ENCODE results near the gene SLIT3.

SLIT3 gene

DNA sequence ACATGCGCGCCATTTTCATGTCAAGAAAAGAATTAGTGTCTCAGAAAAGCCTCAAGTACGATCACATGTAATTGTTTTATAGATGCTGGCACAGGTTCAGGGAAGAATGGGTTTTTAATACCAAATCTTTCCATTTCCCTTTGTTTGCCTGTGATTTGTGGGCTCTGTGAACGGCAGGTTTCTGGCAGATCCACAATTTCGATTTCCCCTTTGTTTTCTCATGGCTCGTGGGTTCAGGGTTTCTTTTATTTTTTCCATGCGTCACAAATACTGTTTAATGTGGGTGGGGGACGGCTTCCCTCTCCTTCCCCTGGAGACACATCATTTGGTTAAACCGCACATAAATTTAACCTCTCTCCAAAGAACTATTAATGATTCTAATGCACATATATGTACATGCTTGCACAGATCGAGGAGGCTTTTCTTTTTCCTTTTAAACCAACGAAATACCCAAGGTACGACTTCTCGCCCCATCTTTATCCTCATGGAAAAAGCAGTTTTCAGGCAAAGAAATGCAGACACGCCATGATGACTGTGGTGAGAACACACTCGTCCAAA lies 195.9 kb downstream of the SLIT3 start:
- no peak for DNase-seq (ENCODE audit: low spot score)

DNA sequence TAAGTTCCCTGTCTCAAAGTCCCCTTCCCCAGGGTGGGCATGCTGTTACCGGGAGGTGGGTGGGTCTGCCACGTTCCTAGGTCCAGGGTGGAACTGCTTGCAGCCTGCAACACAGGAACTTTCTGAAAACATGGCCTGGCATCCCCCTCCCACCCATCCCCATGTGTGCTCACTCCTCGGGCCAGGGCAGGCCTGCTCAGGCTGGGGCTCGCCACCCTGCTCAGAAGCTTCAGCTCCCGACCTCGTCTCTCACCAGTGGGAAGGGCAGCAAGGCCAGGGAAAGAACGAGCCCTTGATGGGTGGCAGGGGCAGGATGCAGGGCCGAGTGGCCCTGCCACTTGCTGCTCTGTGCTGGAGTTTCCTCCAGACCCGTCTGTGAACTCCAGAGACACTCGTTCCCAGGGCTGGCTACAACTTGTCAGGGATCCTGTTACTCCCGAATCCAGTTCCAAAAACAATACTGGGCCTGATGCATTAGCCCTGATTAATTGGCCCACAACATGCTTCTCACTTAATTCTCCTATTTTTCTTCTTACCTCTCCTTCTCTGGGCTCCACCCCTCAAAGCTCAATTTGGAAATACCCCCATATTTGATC lies 197.3 kb downstream of the SLIT3 start:
- DNase-seq (ENCODE audit: low spot score) = no peak

DNA sequence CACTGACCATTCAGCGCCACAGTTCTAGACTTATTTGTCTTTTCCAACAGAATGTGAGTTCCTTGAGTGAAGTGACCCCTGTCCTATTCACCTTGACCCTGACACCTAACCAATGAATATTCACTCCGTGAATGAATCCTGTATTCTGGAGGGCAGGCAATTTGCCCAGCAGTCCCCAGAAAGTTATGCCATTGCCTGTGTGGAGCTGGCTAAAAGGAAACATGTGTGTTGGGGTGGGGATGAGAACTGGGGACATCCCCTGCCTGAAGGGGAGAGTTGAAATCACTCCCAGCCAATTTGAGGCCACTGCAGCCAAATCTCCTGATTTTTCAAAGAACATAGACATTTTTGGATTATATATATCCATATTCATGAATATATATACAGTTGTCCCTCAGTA lies 199.0 kb downstream of the SLIT3 start:
- DNase-seq (ENCODE audit: low spot score) = no peak

DNA sequence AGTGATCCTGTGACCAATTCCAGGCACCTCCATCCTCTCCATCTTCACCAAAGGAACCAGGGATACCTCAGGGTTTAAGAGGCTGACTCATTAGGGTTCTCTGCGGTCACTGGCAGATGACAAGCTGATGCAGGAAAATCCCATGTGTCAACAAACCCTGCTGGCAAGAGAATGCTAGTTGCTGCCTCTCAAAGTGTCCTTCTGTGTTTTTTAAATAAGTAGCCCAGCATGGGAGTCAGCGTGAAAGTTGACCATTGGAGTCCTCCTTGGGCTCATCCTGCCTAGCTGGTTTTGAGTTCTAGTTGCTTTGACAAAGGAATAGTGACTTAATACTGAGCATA lies 200.2 kb downstream of the SLIT3 start:
- DNase-seq (ENCODE audit: low spot score) = no peak

DNA sequence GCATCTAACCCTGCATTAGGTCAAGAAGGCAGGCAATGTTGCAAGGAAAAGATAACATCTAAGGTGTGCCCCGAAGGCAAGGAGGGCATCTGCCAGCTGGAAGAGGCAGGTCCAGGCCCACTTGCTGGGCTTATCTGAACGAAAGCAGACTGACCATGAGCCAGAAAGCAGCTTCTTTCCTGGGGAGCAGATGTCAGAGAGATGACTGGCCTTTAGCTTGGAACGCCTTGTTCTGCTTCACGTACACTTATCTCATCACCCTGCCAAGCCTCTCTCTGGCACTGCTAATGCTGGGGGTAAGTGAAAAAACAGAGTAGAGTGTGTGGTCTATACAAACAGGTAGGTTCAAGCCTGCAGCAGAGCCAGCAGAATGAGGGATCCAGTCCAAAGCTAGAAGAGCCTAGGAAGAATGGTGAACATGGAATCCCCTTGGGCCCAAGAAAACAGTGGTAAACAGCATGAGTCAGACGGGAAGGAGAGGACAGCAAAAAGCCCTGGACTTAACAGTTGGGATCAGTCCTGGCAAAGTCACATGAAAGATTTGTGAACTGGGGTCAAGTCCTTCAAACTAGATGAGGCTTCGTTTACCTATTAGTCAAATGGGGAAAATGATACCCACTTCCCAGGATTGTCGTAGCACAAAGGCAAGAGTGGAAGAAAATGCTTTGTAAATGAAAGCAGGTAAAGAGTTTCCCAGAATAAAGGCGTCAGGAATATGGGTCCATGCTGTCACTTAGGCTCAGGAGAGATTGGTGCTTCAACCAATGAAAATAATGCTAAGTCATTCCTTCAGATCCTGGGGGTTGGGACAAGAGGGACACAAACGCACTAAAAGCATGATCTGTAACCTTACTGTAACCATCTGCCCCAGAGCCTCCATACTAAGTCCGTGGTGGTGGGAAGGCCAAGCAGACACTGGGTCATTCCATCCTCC lies 200.9 kb downstream of the SLIT3 start:
- DNase-seq (ENCODE audit: low spot score) = peak; percentile 95

DNA sequence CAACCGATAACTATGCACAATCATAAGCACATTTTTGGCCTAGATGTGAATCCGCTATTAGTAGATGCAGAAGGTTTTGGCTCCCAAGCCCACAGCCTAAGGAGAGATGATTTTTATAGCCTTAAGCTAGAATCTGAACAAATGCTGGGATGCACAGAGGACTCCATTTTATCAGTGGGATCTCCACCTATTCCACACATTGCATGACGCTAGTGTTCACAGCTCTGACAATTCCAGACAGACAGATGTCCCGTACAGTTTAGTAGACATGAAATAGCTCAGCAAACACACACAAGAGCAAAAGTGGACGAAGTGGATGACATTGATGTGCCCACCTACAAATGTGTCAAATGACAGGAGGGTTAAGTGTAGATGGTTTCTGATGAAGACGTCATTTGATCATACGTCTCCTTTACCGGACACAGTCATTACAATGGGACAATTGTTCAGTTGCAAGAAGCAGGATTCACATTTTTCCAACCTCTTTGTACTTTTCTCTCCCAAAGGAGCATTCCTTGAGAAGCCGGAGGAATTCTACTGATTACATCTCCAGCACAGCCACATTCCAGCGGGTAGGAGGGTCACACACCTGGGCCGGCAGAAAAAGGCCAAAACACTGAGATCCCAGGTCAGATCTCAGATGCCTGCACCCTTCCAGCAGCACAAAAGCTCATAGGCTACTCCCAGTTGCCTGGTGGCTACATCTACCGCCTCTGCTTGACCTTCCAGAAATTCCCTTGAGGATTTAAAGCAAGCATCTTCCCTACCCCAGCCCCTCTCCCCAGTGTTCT lies 202.4 kb downstream of the SLIT3 start:
- DNase-seq (ENCODE audit: low spot score) = no peak

DNA sequence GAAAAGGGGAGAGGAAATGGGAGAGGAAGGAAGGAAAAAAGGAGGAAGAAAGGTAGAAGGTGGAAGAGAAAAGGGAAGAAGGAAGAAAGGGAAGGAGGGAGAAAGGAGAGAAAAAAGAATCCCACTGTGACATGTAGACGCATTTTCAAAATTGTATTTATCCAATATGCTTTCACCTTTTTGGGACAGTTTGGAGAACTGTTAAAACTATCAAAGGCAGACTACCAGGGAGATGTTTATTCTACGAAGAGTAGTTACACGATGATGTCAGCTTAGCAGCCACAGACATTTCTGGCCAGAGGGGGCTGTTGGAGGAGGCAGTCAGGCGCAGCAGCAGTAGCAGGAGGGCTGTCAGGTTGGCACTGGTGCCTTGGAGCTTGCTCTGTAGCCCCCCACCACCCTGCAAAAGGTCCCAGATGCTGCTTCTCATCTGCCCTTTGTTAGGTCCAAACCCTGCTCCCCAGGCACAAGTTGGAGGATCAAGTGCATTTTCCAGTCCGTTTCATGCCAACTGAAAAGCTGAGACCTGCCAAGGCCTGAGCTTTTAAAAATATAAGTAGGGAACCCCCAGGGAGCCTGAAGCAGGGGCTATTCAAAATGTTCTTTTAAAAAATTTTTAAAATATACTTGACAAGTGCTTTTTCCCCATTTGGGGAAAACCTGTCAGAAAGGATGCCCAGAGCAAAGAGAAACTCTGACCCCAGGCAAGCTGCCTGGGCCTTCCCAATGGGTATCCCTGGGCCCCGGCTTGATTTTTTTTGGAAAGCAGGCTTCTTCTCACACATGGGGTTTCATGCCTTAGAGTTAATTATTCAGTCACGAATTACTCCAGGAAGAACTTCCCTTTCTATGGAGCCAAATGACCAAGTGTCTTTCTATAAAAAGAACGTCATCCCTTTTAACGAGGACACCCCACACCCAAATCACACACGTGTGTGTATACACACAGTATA lies 203.3 kb downstream of the SLIT3 start:
- DNase-seq (ENCODE audit: low spot score) = no peak

DNA sequence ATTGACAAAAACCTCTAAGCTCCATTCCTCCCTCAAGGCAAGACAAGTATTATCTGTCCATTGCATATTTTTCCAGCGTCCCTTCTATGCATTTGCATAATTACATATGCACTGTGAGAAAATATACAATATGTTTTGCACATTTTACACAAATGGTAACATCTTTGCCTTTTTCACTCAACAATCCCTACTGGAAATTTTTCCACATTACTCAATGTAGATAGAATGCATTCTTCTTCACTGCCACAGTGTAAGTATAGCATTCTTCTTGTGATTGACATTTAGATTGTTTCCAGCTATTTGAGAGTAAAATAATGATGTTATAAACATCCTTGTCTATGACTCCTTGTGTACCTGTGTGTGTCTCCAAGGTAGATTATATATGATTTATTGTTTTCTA lies 205.0 kb downstream of the SLIT3 start:
- DNase-seq (ENCODE audit: low spot score) = no peak

DNA sequence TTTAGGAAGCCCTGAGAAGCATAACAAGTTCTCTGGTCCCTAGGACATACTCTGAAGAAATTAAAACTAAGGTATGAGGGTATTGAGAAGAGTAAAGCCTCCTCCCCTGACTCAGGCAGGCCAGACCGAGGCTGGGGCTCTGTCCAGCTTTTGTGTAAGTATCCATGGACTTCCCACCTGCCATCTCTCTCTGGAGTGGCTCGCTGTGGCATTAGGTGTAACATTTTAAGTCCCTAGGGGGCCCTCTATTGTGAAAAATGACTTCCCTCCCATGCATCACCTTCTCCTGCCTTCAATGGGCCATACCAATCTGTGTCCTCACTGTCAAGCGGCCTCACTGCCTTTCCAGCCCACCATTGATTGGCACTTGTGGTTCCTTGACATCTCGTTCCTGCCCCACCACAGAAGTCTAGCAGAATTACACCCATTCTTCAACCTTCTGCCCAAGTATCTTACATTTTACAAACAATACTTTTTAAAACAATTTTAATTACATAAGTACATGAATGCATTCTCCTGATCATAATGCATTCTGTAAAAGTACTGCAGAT lies 205.5 kb downstream of the SLIT3 start:
- DNase-seq (ENCODE audit: low spot score) = no peak

DNA sequence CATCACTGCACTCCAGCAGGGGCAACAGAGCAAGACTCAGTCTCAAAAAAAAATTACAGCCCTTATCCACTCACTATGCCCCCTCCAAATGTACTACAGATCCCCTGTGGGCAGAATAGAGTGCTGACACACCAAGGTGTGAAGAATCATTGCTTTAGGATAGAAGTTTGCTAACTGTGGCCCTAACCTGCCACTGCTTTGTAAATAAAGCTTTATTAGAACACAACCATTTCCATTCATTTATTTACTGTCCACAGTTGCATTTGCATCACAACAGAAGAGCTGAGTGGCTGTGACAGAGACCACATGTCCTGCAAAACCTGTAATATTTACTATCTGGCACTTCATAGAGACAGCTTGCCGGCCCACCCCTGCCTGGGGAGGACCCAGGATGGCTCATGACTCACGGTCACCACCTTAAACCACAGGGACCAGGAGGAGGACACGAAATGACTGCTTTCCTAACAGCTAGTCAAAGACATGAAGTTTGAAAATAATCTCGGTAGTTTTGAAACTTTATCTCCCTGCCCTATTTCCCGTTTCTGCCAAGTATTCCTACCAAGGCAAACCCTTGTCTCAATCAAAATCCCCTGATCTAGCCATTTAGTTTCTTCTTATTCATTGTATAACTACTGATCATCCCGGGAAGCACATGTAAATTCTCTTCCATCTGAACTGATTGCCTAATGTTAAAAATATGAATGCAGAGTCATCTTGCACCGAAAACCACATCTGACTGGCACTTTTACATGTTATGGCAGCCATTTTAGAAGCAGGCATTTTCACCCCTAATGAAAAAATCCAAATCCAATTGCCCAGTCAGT lies 206.1 kb downstream of the SLIT3 start:
- DNase-seq (ENCODE audit: low spot score) = no peak

DNA sequence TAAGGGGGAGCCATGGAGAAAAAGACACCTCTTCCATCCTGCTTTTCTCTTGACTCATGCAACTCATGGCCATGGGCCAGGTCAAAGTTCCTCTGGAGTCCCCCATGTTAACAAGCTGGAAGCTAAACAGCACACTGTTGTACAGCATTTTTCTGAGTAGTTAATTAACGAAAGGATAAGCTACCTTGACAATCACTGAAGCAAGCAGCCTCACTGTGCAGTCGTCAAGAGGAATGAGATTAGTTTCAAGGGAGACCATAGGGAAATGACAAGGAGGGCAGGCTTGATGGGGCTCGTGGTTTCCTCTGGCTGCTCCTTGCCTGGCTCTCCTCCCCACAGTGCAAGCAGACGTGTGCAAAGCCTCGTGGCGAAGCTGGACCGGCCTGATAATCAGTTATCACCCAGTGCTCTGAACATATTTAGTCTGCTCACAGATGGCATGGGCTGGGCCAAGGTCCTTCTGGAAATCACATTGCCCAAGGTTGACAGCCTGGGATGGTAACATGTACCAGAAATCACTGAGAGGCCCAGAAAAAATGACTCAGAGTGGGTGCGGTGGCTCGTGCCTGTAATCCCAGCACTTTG lies 209.5 kb downstream of the SLIT3 start:
- DNase-seq (ENCODE audit: low spot score) = peak; percentile 91

DNA sequence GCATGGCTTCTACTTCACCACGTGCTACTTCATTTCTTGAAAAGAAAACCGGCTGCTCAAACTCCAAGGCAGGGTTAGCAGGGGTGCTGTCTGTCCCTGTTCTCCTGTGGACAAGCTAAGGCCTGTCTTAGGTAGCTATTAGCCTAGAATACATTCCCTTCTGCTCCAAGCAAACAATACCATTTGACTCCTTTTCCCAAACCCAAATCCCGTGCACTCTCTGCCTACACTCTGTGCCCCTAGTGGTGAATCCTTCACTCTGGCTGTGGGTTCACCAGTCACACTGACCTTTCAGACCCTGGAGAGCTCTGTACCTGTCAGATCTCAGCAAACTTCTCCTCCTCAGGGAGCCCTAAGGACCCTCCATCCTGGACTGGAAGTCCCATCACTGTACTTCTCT lies 211.6 kb downstream of the SLIT3 start:
- no peak for DNase-seq (ENCODE audit: low spot score)

DNA sequence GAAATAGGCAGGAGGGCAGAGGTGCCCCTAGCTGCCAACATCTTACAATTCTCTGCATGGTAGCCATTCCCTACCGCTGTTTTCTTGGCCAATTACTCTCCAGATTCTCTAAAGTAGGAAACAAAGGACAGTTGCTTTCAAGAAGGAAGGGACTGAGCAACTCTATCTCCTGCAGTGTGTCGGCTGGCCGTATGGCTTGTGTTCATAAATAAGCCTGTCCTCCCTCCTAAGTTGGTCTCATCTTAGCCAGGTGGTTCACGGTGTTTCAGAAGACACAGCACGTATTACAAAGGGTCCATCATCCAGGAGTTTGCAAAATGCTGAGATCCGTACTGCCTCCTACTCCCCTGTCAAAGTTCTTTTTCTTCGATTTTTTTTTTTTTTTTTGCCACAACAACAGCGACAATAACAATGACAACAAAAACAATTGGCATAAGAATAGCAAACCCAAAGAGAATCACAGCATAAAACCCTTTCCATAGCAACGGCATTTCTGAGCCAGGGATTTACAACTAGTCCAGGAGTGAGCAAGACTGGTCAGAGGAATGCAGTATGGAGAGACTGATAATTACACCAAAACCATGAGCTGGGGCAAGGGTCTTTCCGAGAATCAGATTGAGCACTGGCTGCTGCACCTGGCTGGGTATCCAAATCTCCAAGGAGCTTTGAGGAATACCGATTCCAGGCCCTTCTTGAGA lies 212.8 kb downstream of the SLIT3 start:
- DNase-seq (ENCODE audit: low spot score) = peak; percentile 52

DNA sequence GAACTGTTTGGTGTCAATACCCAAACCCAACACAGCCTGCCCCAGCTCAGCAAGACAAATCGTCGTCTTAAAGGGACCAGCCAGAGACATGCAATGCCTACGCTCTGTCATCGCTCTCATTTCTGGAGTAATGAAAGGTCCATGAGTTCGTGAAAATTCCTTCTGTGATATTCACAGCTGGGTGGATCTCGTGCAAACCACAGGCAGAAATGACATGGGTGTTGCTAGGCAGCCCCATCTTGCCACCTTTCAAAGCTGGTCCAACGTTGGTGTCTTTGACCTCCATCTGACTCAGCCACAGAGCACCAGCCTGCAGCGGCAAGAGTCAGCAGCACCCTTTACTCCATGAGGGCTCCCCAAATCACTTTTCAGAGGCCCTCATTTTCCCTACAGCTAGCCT lies 215.3 kb downstream of the SLIT3 start:
- DNase-seq (ENCODE audit: low spot score) = no peak

DNA sequence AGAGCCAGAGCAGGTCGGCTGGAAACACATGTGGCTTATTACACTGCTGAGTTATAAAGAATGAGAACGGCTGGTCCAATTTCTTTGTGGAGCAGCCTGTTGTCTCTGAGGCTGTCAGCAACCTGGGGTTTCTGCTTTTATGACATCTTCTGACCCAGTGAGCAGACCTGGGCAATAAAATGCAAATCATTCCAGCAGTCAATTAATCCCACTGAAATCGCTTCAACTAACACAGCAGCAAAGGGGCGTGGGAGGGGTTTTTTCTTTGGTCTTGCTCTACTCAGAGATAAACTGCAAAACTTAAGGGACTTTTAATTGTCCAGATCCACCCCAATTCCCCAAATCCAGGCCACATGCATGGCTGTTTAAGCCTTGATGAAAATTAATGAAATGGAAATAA lies 215.7 kb downstream of the SLIT3 start:
- DNase-seq (ENCODE audit: low spot score) = no peak

DNA sequence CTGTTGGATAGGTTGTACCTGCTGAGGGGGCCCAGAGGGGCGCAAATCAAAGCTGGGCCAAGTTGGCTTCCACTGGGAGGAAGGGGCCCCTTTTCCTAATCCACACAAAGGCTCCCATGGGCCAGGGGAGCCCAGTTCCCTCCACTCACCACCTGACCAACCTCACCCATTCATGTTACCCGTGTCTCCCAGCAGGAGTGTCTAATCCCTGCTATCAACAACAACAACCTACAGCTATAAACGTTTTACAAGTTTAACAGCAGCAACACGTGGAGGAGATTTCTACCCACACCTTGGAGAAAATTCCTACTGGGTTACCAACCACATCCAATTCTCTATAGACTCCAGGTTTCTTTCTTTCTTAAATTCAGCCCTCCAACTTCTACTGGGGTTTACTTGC lies 216.2 kb downstream of the SLIT3 start:
- no peak for DNase-seq (ENCODE audit: low spot score)

DNA sequence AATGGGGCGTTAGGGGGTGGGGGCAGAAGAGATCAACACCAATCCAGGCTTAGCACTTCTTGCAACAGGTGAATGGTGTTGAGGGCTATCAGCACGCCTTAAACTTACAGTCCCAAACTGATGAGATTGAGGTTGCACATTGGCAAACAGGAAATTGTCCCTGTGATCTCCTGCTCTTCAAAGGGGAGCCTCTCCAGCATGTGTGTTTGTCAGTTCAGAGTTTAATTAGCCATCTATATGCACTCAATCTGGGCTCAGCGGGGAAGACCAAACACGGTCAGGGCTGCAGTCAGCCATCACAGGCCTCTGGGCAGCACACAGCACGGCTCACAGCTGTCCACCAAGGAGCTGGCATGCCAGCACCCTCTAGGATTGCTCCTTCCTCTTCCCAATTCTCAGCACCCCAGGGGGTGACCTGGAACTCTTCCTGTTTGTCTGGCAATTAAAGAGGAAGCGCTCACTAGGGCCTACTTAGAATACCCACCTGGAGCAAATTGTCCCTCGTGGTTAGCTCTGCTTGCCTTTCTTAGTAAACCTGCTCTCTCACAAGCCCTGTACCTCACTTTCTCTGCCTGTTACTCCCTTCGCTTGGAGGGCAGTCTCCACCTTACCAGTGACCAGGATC lies 217.4 kb downstream of the SLIT3 start:
- DNase-seq (ENCODE audit: low spot score) = no peak

DNA sequence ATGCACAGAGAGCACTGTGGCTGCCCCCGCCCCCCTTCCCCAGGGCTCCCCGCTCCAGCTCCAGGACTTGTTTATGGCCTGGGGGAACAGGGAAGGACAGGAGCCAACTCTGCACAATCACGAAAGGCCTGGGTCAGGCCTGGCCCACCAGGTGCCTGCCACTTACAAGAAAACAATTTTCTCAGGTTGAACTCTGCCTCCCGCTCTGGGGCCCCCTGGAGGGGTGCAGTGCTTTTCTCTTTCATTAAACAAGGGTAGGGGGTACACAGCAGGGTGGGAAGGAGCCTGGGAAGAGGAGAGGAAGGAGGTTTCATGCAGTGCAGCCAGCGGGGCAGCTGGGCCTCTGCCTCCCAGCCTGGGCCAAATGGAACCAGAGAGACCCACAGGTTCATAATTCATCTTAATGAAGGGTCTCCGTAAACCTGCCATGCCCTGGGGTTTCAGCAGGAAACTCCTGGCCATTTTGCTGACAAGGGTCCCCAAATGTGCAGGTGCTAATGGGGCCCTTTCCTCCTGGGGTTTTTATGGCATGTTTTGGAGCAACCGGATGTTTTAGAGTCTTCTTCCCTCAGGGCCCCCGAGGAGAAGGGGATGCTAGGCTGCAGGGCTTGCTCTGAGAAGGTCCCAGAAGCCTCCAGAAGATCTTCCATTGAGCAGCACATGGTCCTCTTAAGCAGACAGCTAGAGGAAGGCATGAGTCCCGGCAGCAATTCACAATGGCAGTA lies 219.8 kb downstream of the SLIT3 start:
- no peak for DNase-seq (ENCODE audit: low spot score)
